ACHN (cell line): ENCODE results near the gene PERP.

Experiments
- DNase-seq: peaks from one replicate; pipeline ENCODE4 v3.0.0-alpha.2; 2015
- in situ Hi-C: cut with HindIII; loops from 2 replicates; pipeline ENCODE4 v1.10.0; 2017; ENCODE audit warnings: low sequenced_read_pairs, low pct_ligation_motif_present, low pct_unique_long_range_greater_than_20kb

Gene PERP

DNA sequence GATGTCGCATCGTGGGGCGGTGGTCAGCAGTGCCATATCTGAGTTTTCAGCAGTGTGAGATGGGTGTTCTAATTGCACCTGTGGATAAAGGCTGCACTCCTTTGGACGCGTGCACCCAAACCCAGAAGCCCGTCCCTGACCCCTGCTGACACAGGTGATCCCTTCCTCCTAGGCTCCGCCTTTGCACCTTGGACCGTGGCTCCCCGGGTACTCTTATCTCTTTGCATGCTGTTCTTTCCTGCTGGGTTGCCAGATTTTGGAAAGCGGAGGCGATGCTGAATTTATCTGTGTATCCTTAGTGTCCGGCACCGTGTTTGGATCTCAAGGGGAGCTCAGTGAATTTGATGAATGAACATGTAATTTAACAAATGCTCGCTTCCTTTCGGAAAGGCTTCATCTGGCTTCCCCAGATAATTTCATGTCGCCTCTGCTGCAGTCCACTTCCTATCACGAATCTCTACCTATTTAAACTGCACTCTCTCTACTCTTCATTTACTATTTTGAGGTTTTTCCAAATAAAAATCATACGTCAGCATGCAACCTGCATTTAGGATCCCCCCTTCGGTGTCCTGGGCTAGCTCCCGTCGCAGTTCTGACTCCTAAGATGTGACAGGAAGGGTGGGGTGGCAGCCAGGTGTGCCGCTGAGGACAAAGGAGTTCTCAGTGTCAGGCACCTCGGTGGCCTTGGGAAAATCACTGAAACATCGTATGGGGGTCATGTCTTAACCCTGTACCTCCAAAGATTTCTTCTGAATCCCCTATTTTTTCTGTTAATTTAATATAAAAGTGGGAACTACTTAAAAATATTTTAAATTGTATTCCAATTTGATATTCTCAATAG is 753 bp upstream of the PERP start:
- no peak for DNase-seq
- in situ Hi-C loops: no loop called here

DNA sequence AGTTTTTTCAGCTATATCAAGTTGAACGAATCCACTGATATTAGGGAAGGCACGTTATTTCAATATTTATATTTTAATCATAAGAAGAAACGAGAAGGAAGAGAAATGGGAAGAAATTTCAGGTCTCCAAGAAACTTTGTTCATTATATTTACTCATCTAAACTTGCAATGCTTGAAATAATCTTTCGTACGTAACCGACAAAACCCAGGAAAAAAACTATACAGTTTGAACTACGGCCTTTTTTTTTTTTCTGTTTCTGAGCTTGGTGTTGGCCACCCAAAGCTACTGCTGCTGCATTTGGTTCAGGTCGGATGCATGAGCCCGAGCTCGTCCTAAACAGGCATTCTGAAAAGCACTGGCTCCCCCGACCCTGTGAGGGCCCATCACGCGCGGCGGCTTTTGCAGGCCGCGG is 548 bp downstream of the PERP start:
- no peak for DNase-seq
- in situ Hi-C loops: no loop called here

DNA sequence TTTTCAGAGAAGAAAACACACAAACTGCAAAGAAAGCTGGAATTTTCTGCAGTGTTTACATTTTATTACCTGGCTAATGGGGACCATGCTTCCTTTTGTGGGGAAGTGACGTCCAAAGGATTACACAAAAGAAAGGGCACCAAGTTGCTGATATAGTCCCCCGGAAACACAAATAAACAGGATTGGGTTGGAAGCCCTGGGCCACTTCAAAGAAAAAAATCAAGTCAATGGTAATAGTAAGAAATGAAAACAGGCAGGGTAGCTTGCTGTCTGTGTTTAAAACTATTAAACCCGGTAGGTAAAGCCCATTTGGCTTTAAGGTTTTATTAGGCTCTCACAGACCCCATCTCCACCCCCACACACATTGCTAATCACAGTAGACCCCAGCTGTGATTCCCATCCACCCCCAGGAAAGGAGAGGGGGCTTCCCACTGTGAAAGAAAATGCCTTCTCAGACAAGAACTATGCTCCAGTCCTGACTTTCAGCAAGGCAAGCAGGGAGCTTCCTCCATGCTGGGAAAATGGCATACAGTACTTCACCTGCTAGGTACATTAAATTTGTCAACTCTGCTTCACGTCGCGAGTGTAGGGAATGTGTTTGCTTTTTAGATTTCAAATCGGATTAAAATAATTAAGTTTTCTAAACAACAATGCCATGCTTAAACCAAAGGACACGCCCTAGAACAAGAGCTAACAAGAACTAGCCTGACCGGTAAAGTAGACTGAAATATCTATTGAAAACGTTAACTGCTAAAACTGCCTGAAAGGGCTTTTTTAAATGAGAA is 1.1 kb downstream of the PERP start:
- peak; percentile 19 for DNase-seq
- in situ Hi-C loops: no loop called here

DNA sequence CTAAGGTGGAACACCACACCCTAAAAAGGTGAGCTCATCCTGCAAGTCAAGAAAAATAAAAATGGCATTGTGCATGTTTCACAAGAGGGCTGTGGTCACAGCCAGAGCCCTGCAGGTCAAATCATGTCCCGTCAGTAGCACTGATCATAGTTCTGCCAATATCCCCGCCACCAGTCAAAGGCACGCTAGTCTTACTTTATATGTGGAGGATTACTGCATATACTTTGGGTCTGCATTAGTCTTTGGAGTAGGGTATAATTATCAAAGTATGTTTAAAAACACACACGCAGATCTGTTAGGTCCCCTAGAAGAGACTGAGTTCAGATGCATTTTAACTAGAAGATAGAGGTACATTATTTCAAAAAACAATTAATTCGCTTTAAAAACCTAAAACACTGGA is 1.8 kb downstream of the PERP start:
- in situ Hi-C loops: no loop called here
- DNase-seq: no peak

DNA sequence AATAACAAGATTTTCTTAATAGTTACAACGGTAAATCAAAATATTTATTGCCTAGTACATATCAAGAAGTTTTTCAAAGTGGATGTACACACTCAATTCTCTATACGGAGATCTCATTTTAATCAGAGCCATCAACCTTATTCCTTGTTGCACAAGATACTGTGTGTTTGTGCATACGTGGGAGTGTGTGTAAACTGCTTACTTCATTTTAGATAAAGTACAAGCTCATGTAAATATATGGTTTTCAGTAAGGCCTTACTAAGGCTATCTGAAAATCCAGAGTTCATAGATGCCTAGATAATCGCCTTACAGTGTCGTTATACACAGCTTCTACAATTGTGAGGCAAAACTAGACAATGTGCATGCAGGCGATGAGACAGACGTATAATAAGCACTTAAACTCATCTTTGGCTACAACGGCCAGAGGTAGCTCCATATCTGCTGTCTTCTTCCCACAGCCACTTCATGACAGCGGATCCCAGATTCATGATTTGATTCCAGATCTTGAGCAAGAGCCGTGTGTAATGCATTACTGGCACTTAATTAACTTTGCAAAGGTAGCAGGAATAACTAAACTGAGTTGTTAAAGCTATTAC is 2.5 kb downstream of the PERP start:
- in situ Hi-C loops: no loop called here
- no peak for DNase-seq

DNA sequence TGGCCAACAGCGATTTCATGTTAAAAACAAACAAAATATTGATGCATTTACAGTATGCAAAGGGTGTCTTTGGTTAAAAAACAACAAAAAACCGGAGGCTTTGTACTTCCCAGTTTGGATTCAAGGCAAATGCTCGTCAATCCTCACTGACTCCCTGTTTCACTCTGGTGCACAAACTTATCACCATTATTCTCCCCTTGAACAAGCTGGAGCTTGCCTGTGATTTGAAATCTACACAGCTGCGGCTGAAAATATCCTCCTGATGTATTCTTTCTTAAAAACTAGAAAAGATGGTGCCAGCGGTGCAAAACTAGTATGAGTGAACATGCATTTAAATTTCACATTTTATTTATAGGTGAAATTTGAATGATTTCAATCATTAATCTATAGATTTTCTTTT is 3.3 kb downstream of the PERP start:
- in situ Hi-C loops: no loop called here
- no peak for DNase-seq

DNA sequence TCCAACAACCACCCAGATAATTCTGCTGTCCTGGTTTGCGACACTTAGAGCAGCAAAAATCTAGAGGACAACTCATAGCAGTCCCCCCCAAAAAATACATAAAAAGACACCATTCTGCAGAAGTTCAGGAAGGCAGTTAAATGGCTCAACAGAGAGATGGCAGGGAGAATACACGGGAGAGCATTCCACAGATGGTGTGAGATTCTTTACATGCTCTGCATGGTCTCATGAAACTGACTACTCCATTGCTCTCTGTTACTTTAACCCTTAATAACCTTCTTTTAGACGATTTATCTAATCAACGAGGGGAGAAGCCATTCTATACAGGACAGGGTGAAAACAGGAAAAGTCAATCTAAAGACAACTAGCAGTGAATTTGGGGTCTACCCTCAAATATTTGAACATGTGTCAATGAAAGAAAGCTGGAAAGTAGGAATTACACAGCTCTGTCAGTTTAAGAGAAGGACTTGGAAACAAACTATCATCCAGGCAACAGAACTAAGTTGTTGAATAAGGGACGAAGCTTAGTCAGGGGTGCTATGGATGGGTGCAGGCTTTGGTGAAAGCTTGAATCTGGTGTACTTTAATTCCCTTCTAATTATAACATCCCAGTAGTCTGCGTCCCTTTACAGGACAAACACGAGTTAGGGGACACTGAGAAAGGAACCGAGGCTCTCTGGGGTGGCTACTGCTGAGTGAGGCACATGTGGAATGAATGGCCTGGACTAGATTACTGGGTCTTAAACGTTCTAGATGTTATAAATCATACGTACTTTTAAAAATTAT is 5.1 kb downstream of the PERP start:
- DNase-seq: no peak
- in situ Hi-C loops: no loop called here

DNA sequence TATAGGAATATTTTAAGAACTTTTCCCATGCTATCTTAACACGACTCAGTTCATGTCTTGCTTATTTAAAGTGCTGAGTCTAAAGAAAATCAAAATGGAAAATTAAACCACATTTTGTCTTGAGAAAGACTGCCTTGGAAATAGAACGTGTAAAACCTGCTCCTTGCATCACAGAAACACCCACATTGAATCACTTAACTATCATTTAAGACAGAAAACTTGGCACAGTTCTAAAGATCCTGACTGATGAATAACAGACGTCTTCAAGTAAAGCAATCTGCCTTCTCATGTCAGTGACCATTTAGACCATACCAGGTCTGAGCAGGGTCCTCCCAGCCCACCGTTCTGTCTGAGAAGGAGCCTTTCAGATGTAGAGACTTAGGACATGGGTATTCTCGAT is 7.4 kb downstream of the PERP start:
- in situ Hi-C loops: no loop called here
- DNase-seq: peak; percentile 49

DNA sequence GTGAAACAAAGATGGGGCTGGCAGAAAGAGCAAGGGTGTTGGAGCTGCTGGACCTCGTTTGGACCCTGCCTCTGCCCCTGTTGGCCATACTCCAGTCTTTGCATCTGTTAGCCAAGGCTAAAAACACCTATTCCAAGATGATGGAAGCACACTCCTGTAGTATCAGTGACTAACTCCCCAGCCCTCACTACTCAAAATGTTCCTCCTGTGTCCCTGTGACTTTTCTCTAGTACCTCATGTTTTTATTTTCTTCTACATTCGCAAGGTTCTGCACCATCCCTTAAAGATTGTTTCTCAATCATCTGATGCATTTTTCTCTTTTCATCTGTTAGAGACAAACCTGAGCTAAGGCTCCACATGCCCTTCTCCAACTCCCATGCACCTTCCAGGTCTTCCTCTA is 8.9 kb downstream of the PERP start:
- in situ Hi-C loops: no loop called here
- DNase-seq: no peak

DNA sequence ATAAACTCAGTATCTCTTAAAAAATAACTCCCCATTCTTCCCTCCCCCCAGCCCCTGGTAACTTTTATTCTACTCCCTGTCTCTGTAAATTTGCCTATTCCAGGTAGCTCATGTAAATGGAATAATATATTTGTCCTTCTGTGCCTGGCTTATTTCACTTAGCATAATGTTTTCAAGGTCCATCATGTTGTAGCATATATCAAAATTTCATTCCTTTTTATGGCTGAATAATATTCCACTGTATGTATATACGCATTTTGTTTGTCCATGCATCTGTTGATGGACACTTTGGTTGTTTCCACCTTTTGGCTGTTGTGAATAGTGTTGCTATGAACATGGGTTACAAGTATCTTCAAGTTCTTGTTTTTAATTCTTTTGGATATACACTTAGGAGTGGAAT is 13.0 kb downstream of the PERP start:
- in situ Hi-C loops: no loop called here
- DNase-seq: no peak

DNA sequence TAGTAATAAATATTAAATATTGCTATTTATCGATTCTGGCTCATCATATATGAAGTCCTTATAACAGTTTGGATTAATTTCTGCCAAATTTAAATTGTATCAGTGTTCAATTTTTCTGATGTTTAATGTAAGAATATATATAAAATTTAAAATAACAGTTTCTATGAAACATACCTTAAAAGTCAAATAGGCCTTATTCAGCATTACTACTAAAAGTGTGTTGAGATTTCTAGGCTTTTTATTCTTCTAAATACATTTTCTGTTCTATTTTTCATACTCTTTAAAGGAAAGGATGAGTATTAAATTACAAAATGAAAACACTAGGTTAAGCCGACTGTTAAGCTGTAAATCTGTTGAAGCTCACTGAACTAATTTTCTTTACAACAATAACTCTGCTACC is 13.6 kb downstream of the PERP start:
- no peak for DNase-seq
- in situ Hi-C loops: no loop called here

DNA sequence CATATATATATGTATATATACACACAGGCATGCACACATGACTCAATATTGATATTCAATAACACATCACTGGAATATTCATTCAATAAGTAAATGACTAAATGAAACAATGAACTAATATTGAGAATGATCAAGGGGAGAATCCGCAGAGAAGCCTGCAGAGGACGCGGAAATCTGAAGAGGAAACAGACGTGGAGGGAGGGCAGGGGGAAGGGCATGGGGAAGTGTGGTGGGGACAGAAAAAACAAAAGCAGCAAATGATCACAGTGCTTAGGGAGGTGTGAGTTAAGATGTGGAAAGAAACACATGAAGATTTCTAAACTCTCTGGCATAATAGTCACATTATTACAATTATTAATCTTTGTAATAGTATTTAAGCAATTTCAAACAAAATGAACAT is 14.5 kb downstream of the PERP start:
- in situ Hi-C loops: no loop called here
- DNase-seq: no peak

DNA sequence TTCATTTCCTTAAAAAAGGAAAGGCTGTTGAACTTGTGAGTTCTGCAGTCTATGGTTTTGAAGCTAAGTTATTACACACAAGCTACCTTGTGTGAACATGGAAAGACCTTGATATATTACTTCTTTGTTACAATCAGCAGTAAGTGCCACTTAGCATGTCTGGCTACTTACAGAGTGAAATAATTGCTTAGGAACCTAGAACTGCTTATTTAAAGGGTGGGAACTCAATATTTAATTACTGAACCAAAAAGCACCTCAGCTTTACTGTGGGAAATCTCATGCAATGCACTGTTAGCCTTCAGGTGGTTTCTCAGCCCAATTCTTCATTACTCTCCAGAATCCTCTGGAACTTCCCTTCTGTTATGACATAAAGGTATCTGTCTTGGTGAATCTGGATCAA is 17.9 kb downstream of the PERP start:
- no peak for DNase-seq
- in situ Hi-C loops: no loop called here

DNA sequence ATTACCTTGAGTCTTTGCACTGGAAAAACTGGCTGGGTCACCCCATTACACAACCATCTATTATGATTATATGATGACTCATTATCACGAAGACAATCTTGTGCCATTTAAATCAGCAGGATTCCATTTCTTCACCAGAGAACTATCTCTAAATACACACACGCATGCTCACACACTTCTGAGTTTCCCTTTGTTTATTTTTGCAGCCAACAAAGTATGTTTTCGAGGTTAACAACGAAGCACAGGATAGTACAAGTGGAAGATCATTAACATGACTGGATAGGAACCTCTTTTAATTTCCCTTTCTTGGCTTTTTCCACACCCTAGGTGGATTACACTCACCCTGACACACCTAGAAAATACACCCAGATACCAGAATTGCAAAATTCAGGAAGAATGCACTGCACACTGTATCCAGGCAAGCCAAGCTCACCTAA is 18.9 kb downstream of the PERP start:
- DNase-seq: peak; percentile 15
- in situ Hi-C loops: no loop called here

DNA sequence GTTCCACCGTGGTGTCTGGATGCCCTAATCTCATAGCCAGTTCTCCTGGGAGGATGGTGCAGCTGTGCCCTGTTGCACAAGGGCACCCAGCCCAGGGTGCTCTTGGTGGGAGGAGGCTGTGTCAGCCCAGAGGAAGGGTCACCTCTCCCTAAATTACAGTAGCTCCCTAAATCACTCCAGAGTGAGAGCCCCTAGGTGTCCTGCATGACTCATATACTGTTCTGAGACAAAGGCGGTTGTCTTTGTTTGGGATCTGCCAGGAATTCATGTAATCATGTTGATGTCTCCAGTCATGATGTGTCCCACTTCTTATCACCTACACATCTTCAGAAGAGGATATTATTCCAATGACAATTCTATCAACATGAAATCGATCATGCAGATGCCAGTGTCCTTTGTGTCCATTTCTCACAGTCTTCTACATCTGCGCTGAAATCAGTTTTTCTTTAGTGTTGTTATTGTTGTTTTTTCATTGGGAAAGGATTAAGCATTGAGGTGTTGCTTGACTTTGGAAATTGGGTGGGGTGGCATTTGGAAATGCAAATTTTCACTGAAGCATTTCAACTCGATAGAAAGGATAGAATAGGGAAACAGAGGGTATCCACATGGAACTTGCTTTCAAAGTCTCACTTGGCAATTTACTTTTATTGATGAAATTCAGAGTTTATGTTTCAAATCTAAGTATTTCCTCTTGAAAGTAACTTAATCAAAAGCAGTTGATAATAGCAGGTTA is 19.5 kb downstream of the PERP start:
- in situ Hi-C loops: no loop called here
- no peak for DNase-seq

DNA sequence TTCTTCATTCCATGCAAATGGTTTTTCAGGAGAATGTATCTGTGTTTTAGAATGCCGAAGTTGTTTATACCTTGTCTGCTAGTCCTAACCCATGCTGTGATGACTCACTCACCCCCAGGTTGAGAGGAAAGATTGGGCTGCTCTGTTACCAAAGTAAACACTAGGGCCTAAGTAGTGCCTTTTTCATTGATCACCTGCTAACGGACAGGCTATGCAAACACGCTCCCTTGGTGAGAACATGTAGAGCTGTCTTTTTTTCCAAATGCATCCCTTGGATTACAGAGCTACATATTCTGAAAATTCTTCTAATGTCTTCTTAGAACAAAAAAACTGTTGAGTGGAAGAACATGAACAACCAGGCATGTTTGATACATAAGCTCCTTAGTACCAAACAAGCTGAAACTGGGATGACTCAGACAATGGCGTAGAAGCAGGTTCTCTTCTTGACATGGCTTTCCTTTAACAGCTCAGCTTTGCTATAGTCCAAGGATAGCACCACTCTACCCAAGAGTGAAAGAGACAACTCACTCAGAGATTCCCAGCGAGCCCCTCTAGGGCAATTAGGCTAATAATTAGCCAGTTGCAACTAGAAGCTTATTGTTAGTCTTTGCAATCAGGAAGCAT is 20.5 kb downstream of the PERP start:
- DNase-seq: no peak
- in situ Hi-C loops: no loop called here

DNA sequence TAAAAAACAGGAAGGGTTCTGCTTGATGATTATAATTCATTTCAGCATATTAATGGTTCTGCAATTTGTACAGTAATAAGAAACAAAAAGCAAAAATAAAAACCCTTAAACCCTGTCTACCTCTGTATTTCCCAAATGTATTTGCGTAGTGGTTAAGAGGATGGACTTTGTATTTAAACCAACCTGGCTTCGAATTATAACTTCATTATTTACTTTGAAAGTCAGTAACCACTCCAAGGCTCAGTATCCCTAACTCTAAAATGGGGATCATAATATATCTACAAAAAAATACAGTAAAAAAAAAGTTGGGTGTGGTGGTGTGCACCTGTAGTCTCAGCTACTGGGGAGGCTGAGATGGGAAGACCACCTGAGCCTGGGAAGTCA is 21.4 kb downstream of the PERP start:
- DNase-seq: no peak
- in situ Hi-C loops: no loop called here
